Measurements from ENCODE around the gene ZNF705A. TPM values are rescaled to one million over a fixed set of nuclear protein-coding genes. Genes with fewer than 3 reads are reported as not detected.

Gene ZNF705A
- polyA plus RNA-seq, 3 donors: not detected

Other genes with a start within 250 kb of the ZNF705A start
- 10 to 100 TPM in 2 of 3 donors, 1 to 10 TPM in 1; 4.3 to 79.4 (median 43.3) TPM for gene SLC2A3, start 220.8 kb upstream of the ZNF705A start, polyA plus RNA-seq
- 1 to 10 TPM; 4.8 to 8.7 (median 7.6) TPM for gene FOXJ2, start 124.3 kb upstream of the ZNF705A start, polyA plus RNA-seq
- gene C3AR1, start 90.7 kb upstream of the ZNF705A start, polyA plus RNA-seq: 10 to 100 TPM in 2 of 3 donors, 1 to 10 TPM in 1; 1.9 to 15.2 (median 14.5) TPM
- 10 to 100 TPM; 17.8 to 23.8 (median 19.7) TPM for gene NECAP1, start 74.7 kb upstream of the ZNF705A start, polyA plus RNA-seq
- 1 to 10 TPM in 2 of 3 donors, under 1 TPM in 1; 0.89 to 2.8 (median 2.4) TPM for gene CLEC4A, start 33.4 kb upstream of the ZNF705A start, polyA plus RNA-seq
- gene FAM90A1, start 70.6 kb downstream of the ZNF705A start, polyA plus RNA-seq: under 1 TPM in 2 of 3 donors, not detected in 1; 0.09 to 0.59 TPM